LHCN-M2 (cell line): ENCODE data around the gene RIMS4. TPM values are rescaled to one million over a fixed set of nuclear protein-coding genes. Genes with fewer than 3 reads are reported as not detected.
"Not testable (repeated sequence)": the region's sequence is repeated elsewhere in the genome, so short reads cannot be mapped to it uniquely, and the experiment has no call there.

Experiments
- DNase-seq: peaks from one replicate; pipeline ENCODE4 v3.0.0-alpha.2; 2012; ENCODE audit warnings: low read depth
- total RNA-seq: library from RNA; depleted of rRNA; stranded (reverse); fragments of >200 nt; gene quantifications from 2 replicates; pipeline ENCODE4 v1.2.3, GENCODE V29; 2014

RIMS4 gene
- total RNA-seq, 1 experiment from 2014 or later, result not detected

DNA sequence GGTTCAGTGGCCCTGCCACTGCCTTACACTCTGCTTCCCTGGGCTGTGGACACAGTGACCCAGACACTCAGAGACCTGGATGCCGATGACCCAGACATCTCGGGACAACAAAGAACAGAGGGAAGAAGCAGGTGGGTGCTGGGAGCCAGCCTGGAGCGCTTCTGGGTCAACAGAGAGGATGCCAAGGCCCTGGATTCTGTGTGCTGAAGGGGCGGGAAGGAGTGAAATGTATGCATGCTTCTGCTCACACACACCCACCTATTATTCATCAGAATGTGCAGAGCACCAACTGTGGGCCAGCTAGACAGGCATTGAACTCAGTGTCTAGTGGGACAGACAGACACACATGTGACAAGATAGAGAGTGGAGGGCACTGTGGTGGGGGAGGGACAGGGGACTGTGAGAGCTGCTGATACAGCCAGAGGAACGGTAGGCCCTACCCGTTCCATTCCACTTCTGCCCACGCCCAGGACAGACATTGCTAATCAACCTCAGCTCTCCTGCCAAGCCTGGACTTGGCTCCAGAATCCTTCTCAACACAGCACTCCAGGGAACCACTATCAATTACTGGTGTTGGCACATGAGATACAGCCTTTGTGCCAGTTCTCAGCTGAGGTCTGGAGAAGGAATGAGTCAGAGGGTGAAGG is 44.5 kb downstream of the RIMS4 start:
- DNase-seq, result peak; percentile 18

- no peak for DNase-seq
These were observed 45.3 kb downstream of the RIMS4 start for GRCh38 chr20:44765091-44765490.

DNA sequence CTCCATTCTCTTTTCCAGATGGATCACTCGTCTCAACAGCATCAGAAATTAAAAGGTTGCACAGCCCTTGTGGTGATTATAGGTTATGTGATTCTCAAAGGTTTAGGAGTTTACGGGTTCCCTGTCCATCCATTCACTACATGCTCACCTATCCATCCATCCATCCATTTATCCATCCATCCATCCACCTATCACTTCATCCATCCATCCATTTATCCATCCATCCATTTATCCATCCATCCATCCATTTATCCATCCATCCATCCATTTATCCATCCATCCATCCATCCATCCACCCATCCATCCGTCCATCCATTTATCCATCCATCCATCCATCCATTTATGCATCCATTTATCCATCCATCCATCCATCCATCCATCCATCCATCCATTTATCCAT is 46.5 kb downstream of the RIMS4 start:
- not testable (repeated sequence) for DNase-seq

GRCh38 chr20:44762466-44763140 is 47.7 kb downstream of the RIMS4 start:
- no peak for DNase-seq

DNA sequence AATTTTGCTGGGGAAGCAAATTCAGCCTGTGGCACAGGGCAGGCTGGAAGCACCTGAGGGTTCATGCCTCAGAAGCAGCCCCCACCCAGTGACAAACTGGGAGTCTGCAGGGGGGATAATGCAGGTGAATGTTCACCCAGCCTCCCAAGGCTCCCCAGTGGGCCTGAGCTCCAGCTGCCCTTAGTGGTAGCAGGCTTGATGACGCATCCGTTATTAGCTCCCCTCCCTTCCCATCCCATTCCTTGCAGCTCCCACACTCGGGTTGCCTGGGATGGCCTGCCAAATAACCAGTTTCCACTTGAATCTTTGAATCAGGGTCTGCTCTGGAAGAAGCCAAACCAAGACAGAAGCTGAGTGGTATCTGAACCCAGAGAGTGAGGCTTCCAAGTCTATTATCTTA is 48.9 kb downstream of the RIMS4 start:
- DNase-seq, result no peak

DNA sequence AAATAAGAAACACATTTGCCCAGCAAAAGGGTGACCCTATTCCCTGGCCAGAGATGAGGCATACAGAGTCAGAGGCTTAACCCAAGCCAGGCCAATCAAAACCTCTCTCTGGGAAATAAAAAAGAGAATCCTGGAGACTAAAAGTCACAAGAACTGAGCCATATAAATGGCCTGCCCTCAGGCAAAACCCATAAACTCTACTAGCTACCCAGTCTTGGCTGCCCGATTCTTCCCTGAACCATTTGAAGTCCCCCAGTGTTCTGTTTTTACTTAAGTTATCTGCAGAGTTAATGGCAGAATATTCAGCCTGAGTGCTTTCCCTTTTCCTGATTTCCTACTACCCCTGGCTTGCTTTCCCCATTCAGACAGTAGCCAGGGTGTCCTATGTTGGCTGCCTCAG is 50.8 kb downstream of the RIMS4 start:
- no peak for DNase-seq

- DNase-seq, result no peak
These were observed 51.9 kb downstream of the RIMS4 start for GRCh38 chr20:44758247-44759101.

DNA sequence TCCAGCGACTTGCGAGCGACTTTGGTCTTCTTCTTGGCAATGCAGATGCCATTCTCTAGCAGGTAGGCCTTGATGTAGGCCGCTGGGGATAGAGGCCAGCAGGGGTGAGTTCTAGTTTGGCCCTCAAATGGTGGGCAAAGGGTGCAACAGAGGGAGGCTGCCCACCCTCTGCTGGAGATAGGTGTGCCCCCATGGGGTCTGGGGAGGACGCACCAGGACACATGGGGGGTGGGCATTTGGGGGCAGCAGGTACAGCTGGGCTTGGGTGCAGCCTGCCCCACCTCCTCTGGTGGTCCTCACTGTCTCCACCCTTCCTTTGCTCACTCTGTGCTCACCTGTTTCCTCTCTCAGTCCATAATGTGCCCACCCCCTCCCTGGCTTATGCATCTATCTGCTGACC is 53.4 kb downstream of the RIMS4 start:
- DNase-seq, result no peak

- DNase-seq, result no peak
These were observed 54.2 kb downstream of the RIMS4 start for GRCh38 chr20:44756011-44756688.

GRCh38 chr20:44754554-44754953 is 55.8 kb downstream of the RIMS4 start:
- no peak for DNase-seq

GRCh38 chr20:44752099-44752931 is 58.0 kb downstream of the RIMS4 start:
- no peak for DNase-seq

DNA sequence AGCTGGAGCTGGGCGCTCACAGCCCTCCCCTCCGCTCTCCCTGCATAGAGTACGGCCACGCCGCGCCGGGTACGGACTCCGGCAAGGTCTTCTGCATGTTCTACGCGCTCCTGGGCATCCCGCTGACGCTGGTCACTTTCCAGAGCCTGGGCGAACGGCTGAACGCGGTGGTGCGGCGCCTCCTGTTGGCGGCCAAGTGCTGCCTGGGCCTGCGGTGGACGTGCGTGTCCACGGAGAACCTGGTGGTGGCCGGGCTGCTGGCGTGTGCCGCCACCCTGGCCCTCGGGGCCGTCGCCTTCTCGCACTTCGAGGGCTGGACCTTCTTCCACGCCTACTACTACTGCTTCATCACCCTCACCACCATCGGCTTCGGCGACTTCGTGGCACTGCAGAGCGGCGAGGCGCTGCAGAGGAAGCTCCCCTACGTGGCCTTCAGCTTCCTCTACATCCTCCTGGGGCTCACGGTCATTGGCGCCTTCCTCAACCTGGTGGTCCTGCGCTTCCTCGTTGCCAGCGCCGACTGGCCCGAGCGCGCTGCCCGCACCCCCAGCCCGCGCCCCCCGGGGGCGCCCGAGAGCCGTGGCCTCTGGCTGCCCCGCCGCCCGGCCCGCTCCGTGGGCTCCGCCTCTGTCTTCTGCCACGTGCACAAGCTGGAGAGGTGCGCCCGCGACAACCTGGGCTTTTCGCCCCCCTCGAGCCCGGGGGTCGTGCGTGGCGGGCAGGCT is 60.1 kb downstream of the RIMS4 start:
- DNase-seq, result no peak

DNA sequence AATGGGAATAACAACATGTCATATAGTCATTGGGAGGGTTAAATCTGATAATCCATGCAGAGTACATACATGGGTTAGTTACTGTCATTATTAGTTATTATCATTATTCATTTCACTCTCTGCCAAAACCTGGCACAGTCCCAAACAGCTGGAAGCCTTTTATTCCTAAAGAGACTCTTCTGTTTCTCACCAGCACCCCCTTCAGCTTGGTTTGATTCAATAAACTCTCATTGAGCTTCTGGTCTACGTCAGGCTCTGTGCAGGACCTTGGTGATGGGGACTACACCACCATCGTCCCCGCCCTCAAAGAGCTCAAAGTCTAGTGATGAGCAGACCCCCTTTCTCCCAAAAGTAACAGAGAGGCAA is 62.4 kb downstream of the RIMS4 start:
- no peak for DNase-seq

- DNase-seq, result peak; percentile 56
These were observed 63.0 kb downstream of the RIMS4 start for GRCh38 chr20:44747166-44748004.

DNA sequence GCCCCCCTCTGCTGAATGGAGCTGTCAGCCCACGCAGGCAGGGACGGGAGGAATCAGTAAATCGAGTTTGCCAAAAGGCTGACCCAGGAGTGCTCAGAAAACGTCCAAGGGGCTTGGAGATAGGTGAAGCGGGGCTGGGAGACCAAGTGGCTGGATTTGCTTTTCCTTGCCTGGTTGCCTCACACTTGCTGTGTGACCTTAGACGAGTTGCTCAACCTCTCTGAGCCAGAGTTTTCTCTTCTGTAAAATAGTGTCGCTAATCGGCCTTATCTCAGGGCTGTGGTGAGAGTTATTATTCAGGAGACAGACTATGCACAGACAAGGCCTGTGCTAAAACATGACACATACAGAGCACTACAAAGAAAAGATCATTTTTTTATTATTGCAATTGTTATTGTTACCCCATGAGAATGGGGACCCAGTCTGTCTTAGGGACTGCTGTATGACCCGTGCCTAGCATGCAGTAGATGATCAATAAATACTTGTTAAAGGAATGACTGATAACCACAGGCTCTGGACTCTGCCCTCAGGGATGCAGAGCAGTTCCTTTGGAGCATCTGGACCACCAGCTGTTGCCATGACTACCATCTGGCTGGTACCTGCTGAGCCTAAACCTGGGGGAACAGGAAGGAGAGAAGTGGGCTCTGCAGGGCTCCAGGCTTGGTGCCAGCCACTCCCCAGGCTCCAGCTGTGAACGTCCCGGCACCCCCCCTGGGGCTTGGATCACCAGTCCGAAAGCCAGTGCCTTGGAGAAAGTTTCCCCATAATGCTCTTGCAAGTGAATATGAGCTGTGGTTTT is 63.8 kb downstream of the RIMS4 start:
- no peak for DNase-seq

- DNase-seq, result no peak
These were observed 64.6 kb downstream of the RIMS4 start, which contains the start of gene KCNK15 for GRCh38 chr20:44745598-44746366. KCNK15 (plus strand) TSS chr20:44745865; CDS start chr20:44745911, 46 bp downstream.

DNA sequence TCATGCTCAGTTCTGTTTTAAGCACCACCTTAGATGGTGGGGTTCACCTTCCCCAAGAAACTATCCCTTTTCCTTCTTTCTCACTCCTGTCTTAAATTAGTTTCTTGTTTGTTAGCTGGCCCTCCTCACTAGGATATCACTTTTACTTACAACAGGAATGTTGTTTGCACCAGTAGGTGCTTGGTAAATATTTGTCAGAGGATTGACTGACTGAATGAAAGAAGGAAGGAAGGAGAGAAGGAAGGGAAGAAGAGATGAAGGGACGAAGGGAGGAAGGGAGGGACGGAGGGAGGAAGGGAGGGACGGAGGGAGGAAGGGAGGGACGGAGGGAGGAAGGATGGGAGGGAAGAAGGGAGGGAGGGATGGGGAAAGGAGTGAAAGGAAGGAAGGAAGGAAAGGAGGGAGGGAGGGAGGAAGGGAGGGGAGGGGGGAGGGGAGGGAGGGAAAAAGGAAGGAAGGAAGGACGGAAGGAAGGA is 65.2 kb downstream of the RIMS4 start:
- no peak for DNase-seq
